Measurements from ENCODE around the gene RCCD1.

GRCh38 chr15:90936823-90937222 lies 17.9 kb upstream of the RCCD1 start:
- no peak for TF ChIP-seq CTCF (conservative IDR thresholded peaks at IDR 0.05)
- no peak for TF ChIP-seq EZH2 (IDR thresholded peaks at IDR 0.05; ENCODE audit: low read depth)

All from PC-9 (cell line).